Spleen (tissue), 11 donors: ENCODE results near the gene DLD. TPM values are rescaled to one million over a fixed set of nuclear protein-coding genes. Genes with fewer than 3 reads are reported as not detected.
"Not testable (repeated sequence)": the region's sequence is repeated elsewhere in the genome, so short reads cannot be mapped to it uniquely, and the experiment has no call there.

ENCODE experiments used
- DNase-seq: peaks from one replicate; pipeline ENCODE4 v3.0.0-alpha.2; 2020
- H3K27ac ChIP-seq, 8 donors: fragments of 200-600 bp; sonication (generic) in 7 of 8; 1 replicate in 4 of 8; 2 replicates in 4 of 8; pipeline versions ENCODE4 v1.5.0 to v1.8.0; 2016 to 2021; ENCODE audit warnings: inconsistent platforms in 4 of 8, mild to moderate bottlenecking in 4 of 8, moderate library complexity in 1 of 8
- H3K27me3 ChIP-seq, 7 donors: fragments of 200-600 bp; sonication (generic) in 6 of 7; replicated peaks in 1 of 7; 1 replicate in 4 of 7; 2 replicates in 3 of 7; pipeline versions ENCODE4 v1.5.0 to v1.8.0; 2016 to 2021; ENCODE audit warnings: inconsistent platforms in 3 of 7, mild to moderate bottlenecking in 1 of 7
- H3K36me3 ChIP-seq, 6 donors: fragments of 200-600 bp; sonication (generic) in 5 of 6; 1 replicate in 4 of 6; 2 replicates in 2 of 6; pipeline versions ENCODE4 v1.5.0 to v1.8.0; 2016 to 2021; ENCODE audit warnings: inconsistent platforms in 2 of 6
- H3K4me1 ChIP-seq, 6 donors: fragments of 200-600 bp; sonication (generic) in 5 of 6; 1 replicate in 3 of 6; 2 replicates in 3 of 6; pipeline versions ENCODE4 v1.5.0 to v1.8.0; 2016 to 2021; ENCODE audit warnings: inconsistent platforms in 3 of 6
- H3K4me3 ChIP-seq, 8 donors: fragments of 200-600 bp; sonication (generic) in 7 of 8; 1 replicate in 4 of 8; 2 replicates in 4 of 8; pipeline versions ENCODE4 v1.5.0 to v1.8.0; 2016 to 2021; ENCODE audit warnings: inconsistent platforms in 4 of 8, mild to moderate bottlenecking in 4 of 8, moderate library complexity in 2 of 8
- H3K9me3 ChIP-seq, 8 donors: fragments of 200-600 bp; sonication (generic) in 7 of 8; 1 replicate in 4 of 8; 2 replicates in 4 of 8; pipeline versions ENCODE4 v1.5.0 to v1.8.0; 2016 to 2021; ENCODE audit warnings: inconsistent platforms in 4 of 8
- CTCF ChIP-seq, 11 experiments: fragments of 200-600 bp in 7 of 11; fragments of 450-650 bp in 4 of 11; sonication (generic) in 4 of 11; IDR thresholded peaks in 8 of 11; conservative IDR thresholded peaks in 3 of 11; 1 replicate in 7 of 11; 2 replicates in 4 of 11; pipeline versions ENCODE4 v1.4.0 to v1.8.0; 2016 to 2021; ENCODE audit warnings: antibody characterized with exemption in 11 of 11, inconsistent platforms in 4 of 11, mild to moderate bottlenecking in 1 of 11
- POLR2A ChIP-seq, 3 donors: fragments of 450-650 bp; IDR thresholded peaks; one replicate each; pipeline ENCODE4 v1.5.1; 2017; ENCODE audit warnings: antibody characterized with exemption in 3 of 3, mild to moderate bottlenecking in 1 of 3
- POLR2AphosphoS5 ChIP-seq, 3 donors: sonication (generic); formaldehyde crosslinking; IDR thresholded peaks; one replicate each; pipeline ENCODE4 v1.5.1; 2017; ENCODE audit warnings: antibody characterized with exemption in 3 of 3
- WGBS, 5 donors: extraction: QIAGEN DNeasy Blood & Tissue Kit in 3 of 5; methylation state at CpG; one replicate each; pipeline versions ENCODE4 v1.1.5 to v1.1.7; 2013 to 2018; 5-methylcytosine and 5-hydroxymethylcytosine counted together
- intact Hi-C: fragments of 100-400 bp; cut with DNase I; formaldehyde crosslinking; loops from one replicate; pipeline ENCODE4 v1.15.0; 2023; ENCODE audit warnings: low total_unique reads
- polyA plus RNA-seq, 3 donors: library from polyadenylated mRNA; stranded (reverse); fragments of 200-250 nt; gene quantifications; one replicate each; pipeline ENCODE4 v1.2.1, GENCODE V29; 2013
- total RNA-seq, 7 donors: library from RNA; depleted of rRNA in 3 of 7; stranded (reverse); fragments of >200 nt in 3 of 7; fragmentation: NEBNext Ultra II Directional in 4 of 7; extraction: Animal tissue kit (Norgen Biotek cat#: 25700) in 4 of 7; gene quantifications; one replicate each; pipeline versions ENCODE4 v1.1.0 to v1.2.1, GENCODE V29; 2016 to 2021
- donor health status: healthy with polysubstance abuse.
- donor health status: DM: no; HTN: no; CAD: no; lungs with moderate emphysema.
- donor health status: DM: no; HTN: no; CAD: no.
- donor health status: Bipolar disorder and iron deficiency.
- donor health status: healthy.
- donor health status: DM: no; HTN: no; CAD: no.
- donor health status: DM: yes; HTN: yes; CAD: no.

Gene DLD
- total and polyA plus RNA-seq, 10 donors, result 19.6 to 114 (median 59.9) TPM

GRCh38 chr7:107889992-107890391, 991 bp upstream of the DLD start:
- peaks cover 0 to 20% (median 3%) of the 10 kb centered on the region in 6 donors for H3K36me3 ChIP-seq
- peak overlapping the region in 2 of 8 donors; percentile 72 to 83 for H3K4me3 ChIP-seq
- H3K27me3 ChIP-seq, result peaks cover 0 to 11% (median 0%) of the 10 kb centered on the region in 7 donors
- H3K4me1 ChIP-seq, result peaks cover 26 to 46% (median 41%) of the 10 kb centered on the region in 6 donors
- intact Hi-C loops, result no loop called here
- no peak for DNase-seq
- H3K9me3 ChIP-seq, result no peaks in the 10 kb centered on the region
- 61 to 87% (median 72%) methylated on average over 3 of the region's 3 CpGs for WGBS, 5 donors
- TF ChIP-seq POLR2A (IDR thresholded peaks at IDR 0.05), result no peak
- TF ChIP-seq POLR2AphosphoS5 (IDR thresholded peaks at IDR 0.05), result no peak
- no peak for TF ChIP-seq CTCF (IDR thresholded peaks at IDR 0.05 in 8 of 11, conservative IDR thresholded peaks at IDR 0.05 in 3 of 11)
- peak overlapping the region in 6 of 8 donors; percentile 96 to 99 (median 98) for H3K27ac ChIP-seq

- Histone ChIP-seq H3K27me3 (peaks cover 0 to 10% (median 0%) of the 10 kb centered on the region in 7 donors), H3K4me3 (peak overlapping the region; percentile 57 to 83 (median 69)), H3K4me1 (peaks cover 27 to 51% (median 44%) of the 10 kb centered on the region in 6 donors), H3K27ac (peak overlapping the region; percentile 94 to 99 (median 98)), H3K9me3 (no peaks in the 10 kb centered on the region), H3K36me3 (peaks cover 0 to 25% (median 6%) of the 10 kb centered on the region in 6 donors)
- TF ChIP-seq POLR2A (IDR thresholded peaks at IDR 0.05) (no peak), CTCF (IDR thresholded peaks at IDR 0.05 in 8 of 11, conservative IDR thresholded peaks at IDR 0.05 in 3 of 11) (no peak), POLR2AphosphoS5 (IDR thresholded peaks at IDR 0.05) (no peak)
- WGBS, 5 donors, result 3 to 11% (median 5%) methylated on average over 7 of the region's 7 CpGs
- no peak for DNase-seq
- intact Hi-C loops, result no loop called here
These were observed 456 bp upstream of the DLD start for GRCh38 chr7:107890493-107890961.

- H3K36me3 ChIP-seq, result peaks cover 0 to 38% (median 6%) of the 10 kb centered on the region in 6 donors
- no peaks in the 10 kb centered on the region for H3K27me3 ChIP-seq
- H3K9me3 ChIP-seq, result no peaks in the 10 kb centered on the region
- H3K27ac ChIP-seq, result peak overlapping the region; percentile 94 to 99 (median 98)
- peak overlapping the region; percentile 57 to 83 (median 69) for H3K4me3 ChIP-seq
- H3K4me1 ChIP-seq, result peaks cover 30 to 63% (median 53%) of the 10 kb centered on the region in 6 donors
- WGBS, 5 donors, result 13 to 23% (median 15%) methylated on average over 9 of the region's 9 CpGs
- no peak for DNase-seq
- intact Hi-C loops, result no loop called here
- TF ChIP-seq POLR2AphosphoS5 (IDR thresholded peaks at IDR 0.05) (no peak), CTCF (IDR thresholded peaks at IDR 0.05 in 8 of 11, conservative IDR thresholded peaks at IDR 0.05 in 3 of 11) (no peak), POLR2A (IDR thresholded peaks at IDR 0.05) (no peak)
These were observed 818 bp downstream of the DLD start for GRCh38 chr7:107891636-107892366.

GRCh38 chr7:107892367-107892741, 1.4 kb downstream of the DLD start:
- Histone ChIP-seq H3K4me1 (peaks cover 30 to 68% (median 58%) of the 10 kb centered on the region in 6 donors), H3K27ac (peak overlapping the region in 7 of 8 donors; percentile 96 to 99 (median 98)), H3K36me3 (peaks cover 0 to 44% (median 6%) of the 10 kb centered on the region in 6 donors), H3K4me3 (peak overlapping the region; percentile 57 to 83 (median 69))
- intact Hi-C loops, H3K27me3 ChIP-seq, H3K9me3 ChIP-seq, DNase-seq: not testable (repeated sequence)
- 82 to 93% (median 90%) methylated on average over 8 of the region's 8 CpGs for WGBS, 5 donors
